ENCODE results near the gene NCOR1.

DNA sequence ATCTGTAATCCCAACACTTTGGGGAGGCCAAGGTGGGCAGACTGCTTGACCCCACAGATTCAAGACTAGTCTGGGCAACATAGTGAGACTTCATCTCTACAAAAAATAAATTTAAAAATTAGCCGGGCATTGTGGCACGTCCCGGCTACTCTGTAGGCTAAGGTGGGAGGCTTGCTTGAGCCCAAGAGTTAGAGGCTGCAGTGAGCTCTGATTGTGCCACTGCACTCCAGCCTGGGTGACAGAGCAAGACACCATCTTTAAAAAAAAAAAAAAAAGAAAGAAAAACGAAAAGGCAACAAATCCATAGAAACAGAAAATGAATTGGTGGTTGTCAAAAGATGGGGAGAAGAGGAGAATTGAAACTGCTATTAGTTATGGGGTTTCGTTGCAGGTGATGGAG is 27.7 kb downstream of the NCOR1 start:
- TF ChIP-seq, protein P1, sequence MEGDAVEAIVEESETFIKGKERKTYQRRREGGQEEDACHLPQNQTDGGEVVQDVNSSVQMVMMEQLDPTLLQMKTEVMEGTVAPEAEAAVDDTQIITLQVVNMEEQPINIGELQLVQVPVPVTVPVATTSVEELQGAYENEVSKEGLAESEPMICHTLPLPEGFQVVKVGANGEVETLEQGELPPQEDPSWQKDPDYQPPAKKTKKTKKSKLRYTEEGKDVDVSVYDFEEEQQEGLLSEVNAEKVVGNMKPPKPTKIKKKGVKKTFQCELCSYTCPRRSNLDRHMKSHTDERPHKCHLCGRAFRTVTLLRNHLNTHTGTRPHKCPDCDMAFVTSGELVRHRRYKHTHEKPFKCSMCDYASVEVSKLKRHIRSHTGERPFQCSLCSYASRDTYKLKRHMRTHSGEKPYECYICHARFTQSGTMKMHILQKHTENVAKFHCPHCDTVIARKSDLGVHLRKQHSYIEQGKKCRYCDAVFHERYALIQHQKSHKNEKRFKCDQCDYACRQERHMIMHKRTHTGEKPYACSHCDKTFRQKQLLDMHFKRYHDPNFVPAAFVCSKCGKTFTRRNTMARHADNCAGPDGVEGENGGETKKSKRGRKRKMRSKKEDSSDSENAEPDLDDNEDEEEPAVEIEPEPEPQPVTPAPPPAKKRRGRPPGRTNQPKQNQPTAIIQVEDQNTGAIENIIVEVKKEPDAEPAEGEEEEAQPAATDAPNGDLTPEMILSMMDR (IDR thresholded peaks at IDR 0.05; ENCODE audit: insufficient read depth, low read length, poor library complexity, severe bottlenecking): no peak
- no peak for TF ChIP-seq EZH2phosphoT487 (conservative IDR thresholded peaks at IDR 0.05; ENCODE audit: low read length)
